ENCODE measurements around the gene GFOD2.

DNA sequence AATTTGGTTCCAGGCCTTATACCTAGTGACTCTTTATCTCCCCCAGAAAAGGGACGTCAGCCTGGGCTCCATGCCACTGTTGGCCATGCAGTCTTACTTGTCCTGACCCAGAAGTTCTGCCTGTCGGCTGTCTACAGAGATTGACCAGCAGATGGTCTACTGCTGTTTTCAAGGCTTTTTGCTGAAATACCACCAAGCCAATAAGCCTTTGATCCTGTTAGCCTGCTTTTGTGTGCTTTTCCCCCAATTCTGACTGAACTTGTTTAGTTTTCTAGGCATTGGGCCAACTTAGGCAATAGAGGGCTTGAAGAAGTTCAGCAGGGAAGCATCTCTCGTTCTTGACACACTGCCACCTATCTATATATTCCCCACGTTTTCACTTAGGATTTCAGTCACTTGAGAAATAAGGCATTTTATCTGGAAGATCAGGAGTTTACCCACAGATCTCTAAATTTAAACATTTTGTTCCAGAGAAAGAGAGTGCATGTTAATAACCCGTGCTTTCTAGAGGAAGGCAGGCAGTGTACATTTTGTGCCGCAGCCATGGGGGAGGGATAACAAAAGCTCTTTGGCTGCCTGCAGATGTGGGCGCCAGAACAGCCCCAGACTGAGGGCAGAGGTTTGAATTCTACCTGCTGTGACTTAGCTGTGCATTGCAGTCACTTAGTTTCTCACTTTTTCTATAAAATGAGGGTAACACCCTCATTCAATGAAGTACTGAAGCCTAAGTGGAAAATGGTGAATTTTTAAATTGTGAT, 86.5 kb downstream of the GFOD2 start:
- no peak for TF ChIP-seq CTCF (IDR thresholded peaks at IDR 0.05)
- no peak for TF ChIP-seq POLR2A (IDR thresholded peaks at IDR 0.05)

All from heart left ventricle (tissue), 13 donors.